ENCODE results near the gene TSSK1B.
"Not testable (repeated sequence)": the region's sequence is repeated elsewhere in the genome, so short reads cannot be mapped to it uniquely, and the experiment has no call there.

Gene TSSK1B, protein sequence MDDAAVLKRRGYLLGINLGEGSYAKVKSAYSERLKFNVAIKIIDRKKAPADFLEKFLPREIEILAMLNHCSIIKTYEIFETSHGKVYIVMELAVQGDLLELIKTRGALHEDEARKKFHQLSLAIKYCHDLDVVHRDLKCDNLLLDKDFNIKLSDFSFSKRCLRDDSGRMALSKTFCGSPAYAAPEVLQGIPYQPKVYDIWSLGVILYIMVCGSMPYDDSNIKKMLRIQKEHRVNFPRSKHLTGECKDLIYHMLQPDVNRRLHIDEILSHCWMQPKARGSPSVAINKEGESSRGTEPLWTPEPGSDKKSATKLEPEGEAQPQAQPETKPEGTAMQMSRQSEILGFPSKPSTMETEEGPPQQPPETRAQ

DNA sequence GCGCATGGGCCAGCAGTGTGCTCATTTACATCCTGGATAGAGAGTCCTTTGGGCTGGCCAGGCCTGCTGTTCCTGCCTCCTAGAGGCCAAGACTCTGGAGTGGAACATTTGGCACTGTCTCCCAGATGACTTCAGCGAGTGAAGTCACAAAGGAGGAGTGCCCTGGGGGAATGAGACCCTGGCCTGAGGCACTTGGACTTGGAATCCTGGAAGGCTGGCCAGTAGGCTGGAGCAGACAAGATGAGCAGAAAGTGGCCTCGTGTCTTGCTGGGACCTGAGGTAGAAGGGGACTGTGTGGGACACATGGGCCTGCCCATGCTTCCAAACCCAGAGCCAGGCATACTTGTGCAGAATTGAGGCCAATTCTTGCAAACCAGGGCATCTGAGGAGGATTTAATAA is at the start of gene TSSK1B:
TSSK1B (minus strand) TSS at position 101 of the 400 bp plus-strand sequence. CDS start 150 bp downstream, outside the sequence.
- TF ChIP-seq, protein P1, sequence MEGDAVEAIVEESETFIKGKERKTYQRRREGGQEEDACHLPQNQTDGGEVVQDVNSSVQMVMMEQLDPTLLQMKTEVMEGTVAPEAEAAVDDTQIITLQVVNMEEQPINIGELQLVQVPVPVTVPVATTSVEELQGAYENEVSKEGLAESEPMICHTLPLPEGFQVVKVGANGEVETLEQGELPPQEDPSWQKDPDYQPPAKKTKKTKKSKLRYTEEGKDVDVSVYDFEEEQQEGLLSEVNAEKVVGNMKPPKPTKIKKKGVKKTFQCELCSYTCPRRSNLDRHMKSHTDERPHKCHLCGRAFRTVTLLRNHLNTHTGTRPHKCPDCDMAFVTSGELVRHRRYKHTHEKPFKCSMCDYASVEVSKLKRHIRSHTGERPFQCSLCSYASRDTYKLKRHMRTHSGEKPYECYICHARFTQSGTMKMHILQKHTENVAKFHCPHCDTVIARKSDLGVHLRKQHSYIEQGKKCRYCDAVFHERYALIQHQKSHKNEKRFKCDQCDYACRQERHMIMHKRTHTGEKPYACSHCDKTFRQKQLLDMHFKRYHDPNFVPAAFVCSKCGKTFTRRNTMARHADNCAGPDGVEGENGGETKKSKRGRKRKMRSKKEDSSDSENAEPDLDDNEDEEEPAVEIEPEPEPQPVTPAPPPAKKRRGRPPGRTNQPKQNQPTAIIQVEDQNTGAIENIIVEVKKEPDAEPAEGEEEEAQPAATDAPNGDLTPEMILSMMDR (conservative IDR thresholded peaks at IDR 0.05; ENCODE audit: low read length) = no peak
- no peak for DNase-seq (ENCODE audit: low read depth)
- no peak within 1 kb of the TSS for H3K4me3 ChIP-seq (ENCODE audit: low read length)

DNA sequence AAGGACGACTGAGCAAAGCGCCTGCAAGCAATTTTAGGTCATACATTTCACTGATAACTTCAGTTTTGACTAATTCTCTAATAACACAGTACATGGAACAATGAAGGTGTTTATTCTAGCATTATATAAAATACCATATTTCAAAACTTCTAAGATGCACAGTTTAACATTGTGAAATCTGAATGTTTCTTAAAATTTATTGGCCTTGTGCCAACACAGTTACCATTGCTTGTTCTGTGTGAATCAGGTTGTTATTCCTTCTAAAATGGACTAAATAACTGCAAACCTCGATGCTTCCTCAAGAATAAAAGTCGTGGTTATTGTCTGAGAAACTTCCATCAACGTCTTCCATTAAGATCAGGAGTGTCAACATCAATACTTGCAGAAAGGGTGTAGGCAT is 45.5 kb upstream of the TSSK1B start:
- DNase-seq (ENCODE audit: low read depth) = no peak
- TF ChIP-seq, protein P1 (conservative IDR thresholded peaks at IDR 0.05; ENCODE audit: low read length) = no peak
- no peak overlapping the region for H3K4me3 ChIP-seq (ENCODE audit: low read length)

DNA sequence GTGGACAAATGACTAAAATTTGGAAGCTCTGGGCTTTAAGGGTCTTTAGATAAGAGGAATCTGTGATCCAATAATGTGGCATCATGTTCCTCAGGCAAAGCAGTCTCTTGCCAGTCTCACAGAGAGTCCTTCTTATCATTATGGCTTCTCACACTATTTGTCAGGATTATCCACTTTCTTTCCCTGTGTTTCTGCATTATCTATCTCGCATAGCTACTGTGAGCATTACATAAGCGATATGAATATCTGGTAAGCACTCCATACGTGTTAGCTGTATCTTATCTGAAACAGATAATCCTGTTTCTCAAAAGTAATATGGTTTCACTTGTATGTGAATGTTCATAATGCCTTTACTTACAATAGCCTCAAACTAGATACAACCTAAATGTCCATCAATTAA is 43.9 kb upstream of the TSSK1B start:
- DNase-seq (ENCODE audit: low read depth) = no peak
- no peak overlapping the region for H3K4me3 ChIP-seq (ENCODE audit: low read length)
- TF ChIP-seq, protein P1 (conservative IDR thresholded peaks at IDR 0.05; ENCODE audit: low read length) = no peak

DNA sequence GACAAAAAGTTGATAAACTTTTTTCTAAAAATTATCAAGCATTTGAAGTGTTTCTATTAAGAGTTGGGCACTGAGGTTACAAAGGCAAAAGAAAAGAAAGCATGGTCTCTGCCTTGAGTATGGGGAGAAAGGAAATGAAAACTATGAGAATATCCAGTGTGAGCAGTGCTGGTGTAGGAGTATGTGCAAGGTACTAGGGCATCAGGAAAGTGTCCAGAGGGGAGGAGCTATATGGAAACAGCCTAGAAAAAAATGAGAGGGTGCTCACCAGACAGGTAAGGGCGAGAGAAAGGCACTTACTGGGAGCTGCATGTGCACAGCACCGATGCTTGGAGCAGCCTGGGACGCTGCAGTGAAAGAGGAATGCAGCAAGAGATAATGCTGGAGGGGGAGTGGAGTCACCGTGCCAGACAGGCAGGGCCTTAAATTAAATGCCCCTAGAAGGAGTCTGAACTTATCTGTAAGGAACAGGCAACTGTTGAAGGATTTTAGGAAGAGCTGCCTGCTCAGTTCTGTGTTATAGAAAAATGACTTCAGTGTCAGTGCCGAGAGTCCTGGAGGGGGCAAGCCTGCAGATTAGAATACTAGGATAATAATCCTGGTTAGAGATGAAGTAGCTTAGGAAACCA is 39.4 kb upstream of the TSSK1B start:
- TF ChIP-seq, protein P1 (conservative IDR thresholded peaks at IDR 0.05; ENCODE audit: low read length) = no peak
- H3K4me3 ChIP-seq (ENCODE audit: low read length) = no peak overlapping the region
- no peak for DNase-seq (ENCODE audit: low read depth)

DNA sequence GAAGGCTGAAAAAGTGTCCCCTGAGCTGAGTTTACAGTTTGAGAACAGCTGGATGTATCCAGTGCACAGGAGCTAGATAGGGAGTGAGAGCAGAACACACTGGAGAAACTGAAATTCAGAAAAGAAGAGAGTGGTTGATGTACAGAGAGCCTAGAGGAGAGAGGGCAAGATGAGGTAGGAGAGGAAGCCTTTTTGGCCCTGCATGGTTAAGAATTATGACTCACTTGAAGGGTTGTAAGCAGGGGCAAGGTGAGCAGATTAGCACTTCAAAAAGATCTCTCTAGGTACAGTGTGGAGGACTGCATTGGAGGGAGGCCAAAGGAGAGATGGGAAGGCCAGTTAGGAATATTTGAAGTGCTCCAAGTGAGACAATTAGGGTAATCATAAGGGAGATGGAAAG is 28.2 kb upstream of the TSSK1B start:
- TF ChIP-seq, protein P1 (conservative IDR thresholded peaks at IDR 0.05; ENCODE audit: low read length) = no peak

DNA sequence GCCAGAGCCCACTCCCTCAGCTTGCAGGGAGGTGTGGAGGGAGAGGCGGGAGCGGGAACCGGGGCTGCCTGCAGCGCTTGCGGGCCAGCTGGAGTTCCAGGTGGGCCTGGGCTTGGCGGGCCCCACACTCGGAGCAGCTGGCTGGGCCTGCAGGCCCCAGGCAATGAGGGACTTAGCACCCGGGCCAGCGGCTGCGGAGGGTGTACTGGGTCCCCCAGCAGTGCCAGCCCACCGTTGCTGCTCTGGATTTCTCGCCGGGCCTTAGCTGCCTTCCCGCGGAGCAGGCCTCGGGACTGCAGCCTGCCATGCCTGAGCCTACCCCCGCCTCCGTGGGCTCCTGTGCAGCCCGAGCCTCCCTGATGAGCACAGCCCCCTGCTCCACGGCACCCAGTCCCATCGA is 22.3 kb upstream of the TSSK1B start:
- H3K4me3 ChIP-seq (ENCODE audit: low read length); DNase-seq (ENCODE audit: low read depth): not testable (repeated sequence)

More for the DNA sequence above, 28.2 kb upstream of the TSSK1B start:
- DNase-seq (ENCODE audit: low read depth) = no peak
- H3K4me3 ChIP-seq (ENCODE audit: low read length) = no peak overlapping the region

DNA sequence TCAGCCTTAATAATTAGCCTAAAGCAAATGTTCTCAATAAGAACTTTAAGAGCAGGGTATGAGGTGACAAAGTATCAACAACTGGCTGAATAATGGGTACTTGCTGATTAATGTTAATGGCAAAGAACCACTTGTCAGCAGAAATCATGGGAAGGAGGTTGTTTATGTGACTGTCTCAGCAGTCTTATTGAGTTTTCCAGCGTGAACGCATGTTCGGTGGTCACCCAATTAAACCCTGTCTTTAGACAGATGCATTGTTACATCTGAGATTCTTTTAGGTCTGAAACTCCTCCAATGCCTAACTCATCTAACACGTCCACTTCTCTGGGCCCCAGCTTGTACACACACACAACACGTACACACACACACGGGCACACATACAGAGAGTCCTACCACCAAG is 18.2 kb upstream of the TSSK1B start:
- no peak overlapping the region for H3K4me3 ChIP-seq (ENCODE audit: low read length)
- no peak for DNase-seq (ENCODE audit: low read depth)
- TF ChIP-seq, protein P1 (conservative IDR thresholded peaks at IDR 0.05; ENCODE audit: low read length) = no peak

Measured in AG10803 (cell line).